HG02678 (cell line): ENCODE data around the gene TRA2A.

Experiments used
- ATAC-seq: cut with Tn5 transposase; IDR thresholded peaks from one replicate; pipeline ENCODE4 v1.9.1; 2021; ENCODE audit warnings: mild to moderate bottlenecking, moderate library complexity; ENCODE audit not compliant: unreplicated experiment

TRA2A gene

GRCh38 chr7:23471106-23471859 is 60.5 kb downstream of the TRA2A start:
- ATAC-seq, result peak; percentile 30

DNA sequence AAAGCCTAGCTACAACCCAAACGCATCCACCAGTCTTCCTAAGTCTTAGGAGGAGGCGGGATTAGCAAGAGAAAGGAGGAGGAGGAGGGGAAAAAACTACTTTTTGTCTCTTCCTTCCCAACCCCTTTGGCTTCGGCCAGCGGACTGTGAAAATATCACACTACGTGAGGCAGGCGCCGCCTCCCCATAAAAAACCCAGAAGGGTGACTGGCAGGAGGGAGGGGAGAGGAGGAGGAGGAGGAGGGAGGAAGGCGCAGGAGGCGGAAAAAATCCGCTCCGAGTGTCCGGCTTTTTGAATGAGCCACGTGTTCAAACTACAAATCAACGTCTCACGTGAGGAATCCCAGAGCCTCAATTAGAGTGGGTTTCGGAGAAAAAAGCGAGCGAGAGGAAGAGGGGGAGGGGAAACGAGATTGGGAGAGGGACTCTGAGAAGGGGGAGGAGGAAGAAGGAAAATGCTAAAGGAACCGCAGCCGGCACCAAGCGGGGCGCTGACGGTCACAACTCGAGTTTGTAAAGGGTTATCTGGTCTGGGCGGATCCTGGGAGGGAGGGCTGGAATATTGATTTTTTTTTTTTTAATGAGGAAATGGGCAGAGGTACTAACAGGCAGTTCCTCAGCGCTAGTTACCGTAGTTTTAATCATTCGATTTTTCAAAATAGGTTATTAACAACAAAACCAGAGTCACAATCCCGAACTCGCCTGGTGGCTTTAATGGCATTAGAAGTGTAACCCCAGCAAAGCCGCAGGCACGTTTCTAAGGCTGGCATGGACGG is 61.3 kb downstream of the TRA2A start, which contains the start of gene IGF2BP3:
Gene IGF2BP3 (minus strand): TSS at position 162 of the 776 bp plus-strand sequence. CDS start 381 bp downstream, outside the sequence.
- no peak for ATAC-seq

- no peak for ATAC-seq
Observed at GRCh38 chr7:23469961-23470250, 61.9 kb downstream of the TRA2A start.

DNA sequence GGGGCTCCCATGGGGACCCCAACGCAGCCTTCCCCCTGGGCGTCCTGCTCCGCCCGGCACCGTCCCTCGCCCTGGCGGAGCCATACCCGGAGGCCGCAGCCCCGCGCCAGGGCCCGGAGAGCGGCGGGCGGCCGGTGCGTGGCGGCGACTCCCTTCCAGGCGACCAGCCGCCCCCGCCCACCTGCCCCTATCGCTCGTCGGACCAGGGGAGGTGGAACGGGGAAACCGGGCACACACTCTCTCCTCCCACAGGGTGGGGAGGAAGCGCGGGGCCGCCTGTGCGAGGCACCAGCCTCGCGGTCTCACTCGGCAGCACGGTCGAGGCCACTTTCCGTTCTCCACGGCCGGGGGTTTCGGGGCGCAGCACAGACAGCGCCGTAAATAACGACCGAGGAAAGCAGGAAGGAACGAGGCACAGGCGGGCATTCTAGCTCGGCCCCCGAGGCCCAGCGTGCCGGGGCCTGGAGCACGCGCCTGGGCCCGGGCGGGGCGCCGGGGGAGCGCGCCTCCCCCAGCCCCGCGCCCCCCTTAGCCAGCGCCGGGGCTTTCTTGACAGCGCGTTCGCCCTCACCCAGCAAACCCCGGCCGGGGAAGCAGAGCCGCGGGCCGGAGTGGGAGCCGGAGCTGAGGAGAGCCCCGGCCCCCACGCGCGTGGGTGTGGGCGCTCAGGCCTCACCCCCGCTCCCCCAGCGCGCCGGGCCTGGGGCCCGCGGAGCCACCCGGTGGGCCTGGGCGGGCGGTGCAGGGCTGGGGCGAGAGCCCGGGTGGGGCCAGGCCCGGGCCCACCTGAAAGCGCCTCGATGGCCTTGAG is 62.4 kb downstream of the TRA2A start:
- no peak for ATAC-seq

DNA sequence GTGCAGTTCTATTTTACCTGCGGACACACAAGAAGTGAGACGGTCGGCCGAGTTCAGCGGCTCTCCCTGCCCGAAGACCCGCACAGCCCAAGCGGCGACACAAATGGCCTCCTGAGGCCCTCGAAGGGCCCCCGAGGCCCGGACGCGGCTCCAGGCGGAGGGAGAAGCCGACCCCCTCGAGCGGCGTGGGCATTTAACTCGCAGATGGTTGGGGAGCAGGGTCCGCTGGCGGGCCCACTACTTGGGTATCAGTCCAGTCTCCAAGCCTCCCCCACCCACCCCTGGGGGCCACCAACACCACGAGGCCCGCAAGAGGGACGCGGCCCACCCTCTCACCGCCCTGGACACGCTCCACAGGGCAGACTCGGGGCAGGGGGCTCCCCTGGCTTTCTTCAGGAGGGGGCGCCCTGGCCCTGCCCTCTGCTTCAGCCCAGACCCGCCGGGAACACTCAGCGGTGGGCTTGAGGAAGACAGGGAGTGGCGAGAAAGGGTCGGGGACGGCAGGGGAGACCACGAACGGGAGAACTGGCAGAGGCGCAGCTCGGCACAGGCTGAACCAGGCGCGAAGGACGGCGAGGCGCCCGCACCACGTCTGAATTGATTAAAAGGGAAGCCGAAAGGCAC is 63.1 kb downstream of the TRA2A start:
- ATAC-seq, result no peak

- no peak for ATAC-seq
Observed at GRCh38 chr7:23467806-23468525, 63.8 kb downstream of the TRA2A start.

DNA sequence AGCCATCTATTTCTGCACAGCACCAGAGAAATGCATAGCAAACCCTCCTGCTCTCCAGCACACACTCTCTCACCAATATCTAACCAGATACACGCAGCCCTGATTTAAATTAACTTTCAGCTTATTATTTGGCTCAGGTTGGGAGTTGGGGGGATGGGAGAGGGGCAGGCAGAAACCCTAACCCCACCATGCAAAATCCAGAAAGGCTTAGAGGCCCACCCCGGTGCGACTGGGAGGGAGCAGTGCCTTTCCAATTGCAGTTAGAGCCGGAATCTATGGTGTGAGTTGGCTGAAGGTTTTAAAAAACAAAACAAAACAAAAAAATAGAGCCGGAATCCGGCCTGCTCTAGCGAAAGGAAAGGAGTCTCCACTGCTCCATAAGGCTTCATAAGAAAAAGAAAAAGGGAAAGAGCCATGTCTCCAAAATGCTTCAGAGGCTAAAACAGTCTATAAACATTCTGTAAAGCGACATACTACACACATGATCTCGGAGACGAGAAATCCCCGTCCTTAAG is 64.4 kb downstream of the TRA2A start:
- ATAC-seq, result no peak

GRCh38 chr7:23462846-23463245 is 68.9 kb downstream of the TRA2A start:
- ATAC-seq, result no peak

DNA sequence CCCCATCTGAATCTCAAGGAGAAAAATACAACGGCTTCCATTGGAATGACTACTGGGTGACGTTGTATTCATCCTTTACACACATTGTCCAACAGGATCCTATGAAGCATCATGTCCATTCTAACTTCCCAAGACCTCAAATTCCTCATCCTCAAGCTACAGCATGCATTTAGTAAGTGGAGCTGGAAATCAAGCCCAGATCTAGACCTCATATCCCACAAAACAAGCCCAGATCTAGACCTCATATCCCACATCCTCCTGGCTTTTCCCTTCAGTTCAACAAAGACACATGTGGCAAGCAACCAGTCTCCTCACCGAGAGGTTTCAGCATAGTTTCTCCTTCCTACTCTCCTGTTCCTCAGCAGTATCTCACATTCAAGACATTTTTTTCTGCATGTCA is 73.7 kb downstream of the TRA2A start:
- no peak for ATAC-seq

DNA sequence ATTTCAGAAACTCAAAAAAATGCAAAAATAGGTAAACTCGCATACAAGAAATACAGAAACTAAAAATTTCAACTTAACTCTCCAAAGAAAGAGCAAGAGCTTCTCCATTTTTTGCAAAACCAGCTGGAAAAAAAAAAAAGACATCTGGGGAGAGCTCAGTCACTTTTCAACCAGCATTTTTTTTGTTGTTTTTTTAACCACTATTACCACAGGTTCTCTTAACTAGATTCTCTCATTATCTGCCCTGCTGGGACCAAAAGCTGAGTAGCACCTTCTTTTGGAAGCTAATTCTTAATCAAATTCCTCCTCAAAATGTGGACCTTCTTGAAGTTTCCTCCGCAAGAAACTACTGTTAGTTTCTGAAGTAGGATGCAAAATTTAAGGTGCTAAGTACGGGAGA is 75.7 kb downstream of the TRA2A start:
- no peak for ATAC-seq

- no peak for ATAC-seq
Observed at GRCh38 chr7:23454881-23455526, 76.8 kb downstream of the TRA2A start.
